GM10266 (cell line): Measurements from ENCODE around the gene COL5A1.

Source experiments
- DNase-seq: peaks from one replicate; pipeline ENCODE4 v3.0.0; 2012; ENCODE audit errors: extremely low spot score
- CTCF ChIP-seq: IDR thresholded peaks from 2 replicates; pipeline ENCODE4 v1.5.1; 2012; ENCODE audit warnings: mild to moderate bottlenecking, low read depth; ENCODE audit not compliant: control insufficient read depth, insufficient read depth; ENCODE audit errors: missing control alignments

The COL5A1 gene

GRCh38 chr9:134641173-134641989 is at the start of gene COL5A1:
Gene COL5A1, plus strand, starts transcription at chr9:134641803. Its CDS starts 385 bp downstream, at chr9:134642188.
- no peak for DNase-seq

GRCh38 chr9:134592018-134592818 is 49.4 kb upstream of the COL5A1 start:
- no peak for DNase-seq
- TF ChIP-seq CTCF: no peak

More at GRCh38 chr9:134641173-134641989, at the start of gene COL5A1:
- TF ChIP-seq CTCF: no peak

- no peak for TF ChIP-seq CTCF
- DNase-seq: no peak
These were observed 48.8 kb upstream of the COL5A1 start for GRCh38 chr9:134592819-134593200.

- no peak for TF ChIP-seq CTCF
- no peak for DNase-seq
These were observed 48.1 kb upstream of the COL5A1 start for GRCh38 chr9:134593286-134594077.

- no peak for DNase-seq
- TF ChIP-seq CTCF: no peak
These were observed 47.3 kb upstream of the COL5A1 start for GRCh38 chr9:134594078-134594941.

GRCh38 chr9:134595014-134595413 is 46.6 kb upstream of the COL5A1 start:
- no peak for DNase-seq
- TF ChIP-seq CTCF: no peak
